Pancreas (tissue), 10 donors: ENCODE results near the gene NRCAM. TPM values are rescaled to one million over a fixed set of nuclear protein-coding genes. Genes with fewer than 3 reads are reported as not detected.

ENCODE experiments used
- ATAC-seq, 4 donors: fragments of 200-7000 bp; cut with Tn5 transposase; one replicate each; pipeline versions ENCODE4 v1.8.0 to v1.9.1; 2020; ENCODE audit warnings: mild to moderate bottlenecking in 4 of 4, moderate library complexity in 4 of 4
- DNase-seq, 6 donors: peaks; one replicate each; pipeline ENCODE4 v3.0.0-alpha.2; 2020
- FAIRE-seq: peaks from 2 replicates; lab custom pipeline; 2012; peaks lifted over from hg19 to GRCh38; lab: Jason Lieb, UNC
- H3K27ac ChIP-seq, 4 donors: fragments of 200-600 bp; sonication (generic); 1 replicate in 3 of 4; 2 replicates in 1 of 4; pipeline versions ENCODE4 v1.5.0 to v1.8.0; 2020
- H3K27me3 ChIP-seq, 4 donors: fragments of 200-600 bp; one replicate each; pipeline ENCODE4 v1.8.0; 2021
- H3K36me3 ChIP-seq, 3 donors: fragments of 200-600 bp; sonication (generic) in 1 of 3; one replicate each; pipeline versions ENCODE4 v1.5.0 to v1.8.0; 2020 to 2021
- H3K4me1 ChIP-seq, 3 donors: fragments of 200-600 bp; one replicate each; pipeline ENCODE4 v1.8.0; 2021
- H3K4me3 ChIP-seq, 4 donors: fragments of 200-600 bp; sonication (generic) in 2 of 4; one replicate each; pipeline versions ENCODE4 v1.5.0 to v1.8.0; 2020 to 2021
- H3K9me3 ChIP-seq, 4 donors: fragments of 200-600 bp; one replicate each; pipeline ENCODE4 v1.8.0; 2021
- CTCF ChIP-seq, 4 donors: fragments of 200-600 bp; sonication (generic) in 3 of 4; IDR thresholded peaks; one replicate each; pipeline versions ENCODE4 v1.5.0 to v1.8.0; 2021; ENCODE audit warnings: antibody characterized with exemption in 4 of 4
- WGBS, 2 donors: extraction: QIAGEN DNeasy Blood & Tissue Kit; methylation state at CpG; one replicate each; pipeline ENCODE4 v1.1.7; 2013; 5-methylcytosine and 5-hydroxymethylcytosine counted together
- intact Hi-C, 3 donors: fragments of 100-400 bp; cut with DNase I; formaldehyde crosslinking; loops; one replicate each; pipeline versions ENCODE4 v1.11.1 to v1.14.2; 2022
- polyA plus RNA-seq, 2 donors: library from polyadenylated mRNA; stranded (reverse); fragments of 200-250 nt; gene quantifications; one replicate each; pipeline ENCODE4 v1.2.3, GENCODE V29; 2013
- total RNA-seq, 6 donors: library from RNA; stranded (reverse); fragmentation: NEBNext Ultra II Directional in 4 of 6; extraction: Animal tissue kit (Norgen Biotek cat#: 25700) in 4 of 6; gene quantifications; one replicate each; pipeline versions ENCODE4 v1.2.1 to v1.2.4, GENCODE V29; 2021 to 2023
- donor health status: healthy with polysubstance abuse.
- donor health status: DM: no; HTN: no; CAD: no; lungs with moderate emphysema.
- donor health status: DM: no; HTN: no; CAD: no.
- donor health status: control.
- donor health status: control.
- donor health status: Bipolar disorder and iron deficiency.
- donor health status: DM: yes; HTN: yes; CAD: no.
- donor health status: DM: no; HTN: no; CAD: no.
- donor health status: DM: no; HTN: no; CAD: no.
- donor health status: DM: yes; HTN: yes; CAD: no.

The NRCAM gene
- total and polyA plus RNA-seq, 8 donors, result 14.1 to 53.6 (median 40.4) TPM

GRCh38 chr7:108456845-108457540 lies 757 bp upstream of the NRCAM start:
- Histone ChIP-seq H3K27ac (peak overlapping the region in 2 of 4 donors; percentile 44 to 64), H3K4me3 (peak overlapping the region; percentile 56 to 80 (median 60)), H3K36me3 (no peaks in the 10 kb centered on the region), H3K9me3 (no peaks in the 10 kb centered on the region), H3K27me3 (no peaks in the 10 kb centered on the region), H3K4me1 (peaks cover 11 to 36% (median 14%) of the 10 kb centered on the region in 3 donors)
- intact Hi-C loops, result loop anchor here in 1 of 3 donors (5.0 kb wide), 1 partner anchor 275 kb away; no protein-coding TSS in a partner anchor
- WGBS, 2 donors, result 17 to 20% methylated on average over 19 of the region's 19 CpGs
- ATAC-seq, result no peak
- no peak for FAIRE-seq
- TF ChIP-seq CTCF (IDR thresholded peaks at IDR 0.05), result no peak
- no peak for DNase-seq

- peak in 5 of 6 donors; percentile 55 to 87 (median 60) for DNase-seq
- Histone ChIP-seq H3K36me3 (no peaks in the 10 kb centered on the region), H3K27me3 (no peaks in the 10 kb centered on the region), H3K27ac (peak overlapping the region; percentile 40 to 81 (median 72)), H3K4me3 (peak overlapping the region; percentile 56 to 80 (median 60)), H3K4me1 (peaks cover 2 to 24% (median 7%) of the 10 kb centered on the region in 3 donors), H3K9me3 (no peaks in the 10 kb centered on the region)
- no peak for TF ChIP-seq CTCF (IDR thresholded peaks at IDR 0.05)
- WGBS, 2 donors, result 0% methylated on average over 45 to 47 of the region's 47 CpGs
- intact Hi-C loops, result loop anchor here in 1 of 3 donors (5.0 kb wide), 1 partner anchor 273 kb away; no protein-coding TSS in a partner anchor
- peak; percentile 40 to 57 (median 52) for ATAC-seq
- FAIRE-seq, result no peak
Measured at GRCh38 chr7:108455551-108455997, 662 bp downstream of the NRCAM start.

GRCh38 chr7:108454674-108455550 lies 1.3 kb downstream of the NRCAM start:
- Histone ChIP-seq H3K27me3 (no peaks in the 10 kb centered on the region), H3K4me3 (peak overlapping the region; percentile 56 to 80 (median 60)), H3K27ac (peak overlapping the region; percentile 40 to 81 (median 72)), H3K9me3 (no peaks in the 10 kb centered on the region), H3K36me3 (no peaks in the 10 kb centered on the region), H3K4me1 (peaks cover 0 to 22% (median 7%) of the 10 kb centered on the region in 3 donors)
- 1% methylated on average over 60 to 72 of the region's 72 CpGs for WGBS, 2 donors
- DNase-seq (peak in 5 of 6 donors; percentile 27 to 79 (median 42)), FAIRE-seq (no peak), ATAC-seq (peak; percentile 28 to 42 (median 38))
- intact Hi-C loops, result loop anchor here in 1 of 3 donors (5.0 kb wide), 1 partner anchor 273 kb away; no protein-coding TSS in a partner anchor
- TF ChIP-seq CTCF (IDR thresholded peaks at IDR 0.05), result no peak

GRCh38 chr7:108454317-108454673 lies 1.9 kb downstream of the NRCAM start:
- no peak for ATAC-seq
- intact Hi-C loops, result no loop called here
- FAIRE-seq, result no peak

More at GRCh38 chr7:108454317-108454673, 1.9 kb downstream of the NRCAM start:
- Histone ChIP-seq H3K27ac (peak overlapping the region in 3 of 4 donors; percentile 63 to 81 (median 80)), H3K4me3 (peak overlapping the region; percentile 56 to 80 (median 60)), H3K4me1 (peaks cover 0 to 26% (median 7%) of the 10 kb centered on the region in 3 donors), H3K36me3 (no peaks in the 10 kb centered on the region), H3K9me3 (no peaks in the 10 kb centered on the region), H3K27me3 (no peaks in the 10 kb centered on the region)
- DNase-seq, result no peak
- WGBS, 2 donors, result 38% methylated on average over 4 of the region's 4 CpGs
- TF ChIP-seq CTCF (IDR thresholded peaks at IDR 0.05), result no peak
